DMS79 treated with DMSO at 0.1 percent for 48 hours (cell line): ENCODE results near the gene STEEP1.

Experiments used
- DNase-seq: peaks from one replicate; lab custom pipeline; 2025; lab: John Stamatoyannopoulos, UW

STEEP1 gene

GRCh38 chrX:119565107-119565663 is at the start of gene STEEP1:
STEEP1 (minus strand) TSS chrX:119565409; CDS start chrX:119565355, 54 bp downstream.
- peak; percentile 72 for DNase-seq

- DNase-seq: no peak
These were observed 49.6 kb upstream of the STEEP1 start for GRCh38 chrX:119614776-119615175.

- DNase-seq: no peak
These were observed 41.8 kb upstream of the STEEP1 start for GRCh38 chrX:119607018-119607389.

GRCh38 chrX:119606280-119607017 is 41.2 kb upstream of the STEEP1 start, which contains the start of gene NKRF:
NKRF (minus strand) TSS chrX:119606424.
- peak; percentile 80 for DNase-seq

GRCh38 chrX:119605464-119606279 is 40.5 kb upstream of the STEEP1 start:
- DNase-seq: no peak

- no peak for DNase-seq
These were observed 39.7 kb upstream of the STEEP1 start for GRCh38 chrX:119604766-119605463.

- DNase-seq: no peak
These were observed 37.6 kb upstream of the STEEP1 start for GRCh38 chrX:119602701-119603255.

GRCh38 chrX:119589810-119590209 is 24.6 kb upstream of the STEEP1 start:
- no peak for DNase-seq

GRCh38 chrX:119583431-119584059 is 18.3 kb upstream of the STEEP1 start:
- DNase-seq: no peak

GRCh38 chrX:119579414-119579813 is 14.2 kb upstream of the STEEP1 start:
- no peak for DNase-seq

GRCh38 chrX:119574394-119575266 is 9.4 kb upstream of the STEEP1 start, which contains the start of gene UBE2A:
UBE2A (plus strand) TSS chrX:119574563; CDS start chrX:119574712, 149 bp downstream.
- DNase-seq: peak; percentile 80

- peak; percentile 22 for DNase-seq
These were observed 8.7 kb upstream of the STEEP1 start for GRCh38 chrX:119573840-119574393.

- no peak for DNase-seq
These were observed 8.0 kb upstream of the STEEP1 start for GRCh38 chrX:119573222-119573621.

GRCh38 chrX:119570351-119570835 is 5.2 kb upstream of the STEEP1 start:
- no peak for DNase-seq

- no peak for DNase-seq
These were observed 12.7 kb downstream of the STEEP1 start for GRCh38 chrX:119552508-119552907.

- DNase-seq: no peak
These were observed 15.7 kb downstream of the STEEP1 start for GRCh38 chrX:119549327-119550016.

- no peak for DNase-seq
These were observed 24.0 kb downstream of the STEEP1 start for GRCh38 chrX:119541188-119541587.

GRCh38 chrX:119539872-119540271 is 25.3 kb downstream of the STEEP1 start:
- DNase-seq: no peak

GRCh38 chrX:119537487-119537886 is 27.7 kb downstream of the STEEP1 start:
- no peak for DNase-seq
